HFF-Myc (cell line): Measurements from ENCODE around the gene LAMC2.

Experiments
- DNase-seq: peaks from one replicate; pipeline ENCODE4 v3.0.0-alpha.2; 2011; ENCODE audit warnings: low read depth; ENCODE audit errors: extremely low read depth
- H3K4me3 ChIP-seq: replicated peaks from 2 replicates; pipeline ENCODE4 v1.5.1; 2011; ENCODE audit warnings: low read depth, mild to moderate bottlenecking, control low read depth, low read length
- TF ChIP-seq, protein P1 (sequence below): IDR thresholded peaks from 2 replicates; pipeline ENCODE4 v1.5.1; 2012; ENCODE audit warnings: mild to moderate bottlenecking, low read depth, low read length, control low read depth; ENCODE audit errors: missing control alignments

LAMC2 gene

GRCh38 chr1:183231545-183231944 lies 45.5 kb downstream of the LAMC2 start:
- TF ChIP-seq, protein P1, sequence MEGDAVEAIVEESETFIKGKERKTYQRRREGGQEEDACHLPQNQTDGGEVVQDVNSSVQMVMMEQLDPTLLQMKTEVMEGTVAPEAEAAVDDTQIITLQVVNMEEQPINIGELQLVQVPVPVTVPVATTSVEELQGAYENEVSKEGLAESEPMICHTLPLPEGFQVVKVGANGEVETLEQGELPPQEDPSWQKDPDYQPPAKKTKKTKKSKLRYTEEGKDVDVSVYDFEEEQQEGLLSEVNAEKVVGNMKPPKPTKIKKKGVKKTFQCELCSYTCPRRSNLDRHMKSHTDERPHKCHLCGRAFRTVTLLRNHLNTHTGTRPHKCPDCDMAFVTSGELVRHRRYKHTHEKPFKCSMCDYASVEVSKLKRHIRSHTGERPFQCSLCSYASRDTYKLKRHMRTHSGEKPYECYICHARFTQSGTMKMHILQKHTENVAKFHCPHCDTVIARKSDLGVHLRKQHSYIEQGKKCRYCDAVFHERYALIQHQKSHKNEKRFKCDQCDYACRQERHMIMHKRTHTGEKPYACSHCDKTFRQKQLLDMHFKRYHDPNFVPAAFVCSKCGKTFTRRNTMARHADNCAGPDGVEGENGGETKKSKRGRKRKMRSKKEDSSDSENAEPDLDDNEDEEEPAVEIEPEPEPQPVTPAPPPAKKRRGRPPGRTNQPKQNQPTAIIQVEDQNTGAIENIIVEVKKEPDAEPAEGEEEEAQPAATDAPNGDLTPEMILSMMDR: no peak
- no peak overlapping the region for H3K4me3 ChIP-seq

DNA sequence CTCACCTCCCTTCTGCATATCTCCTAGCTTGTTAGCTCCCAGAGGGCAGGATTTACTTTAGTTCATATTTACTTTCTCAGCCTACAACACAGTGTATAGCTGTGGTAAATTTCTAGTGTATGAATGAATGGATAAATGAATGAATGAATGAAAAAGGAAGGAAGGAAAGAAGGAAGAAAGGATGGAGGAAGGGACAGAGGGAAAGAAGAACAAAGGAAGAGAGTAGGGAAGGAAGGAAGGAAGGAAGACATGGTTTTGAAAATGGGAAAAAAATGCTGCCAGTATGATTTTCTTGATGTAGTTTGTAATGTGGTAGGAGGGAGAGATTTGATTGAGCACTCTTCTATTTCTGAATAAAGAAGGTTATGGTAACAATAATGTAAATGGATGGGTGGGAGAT lies 47.0 kb downstream of the LAMC2 start:
- no peak for DNase-seq
- TF ChIP-seq, protein P1: no peak
- H3K4me3 ChIP-seq: no peak overlapping the region

More at GRCh38 chr1:183231545-183231944, 45.5 kb downstream of the LAMC2 start:
- DNase-seq: no peak

DNA sequence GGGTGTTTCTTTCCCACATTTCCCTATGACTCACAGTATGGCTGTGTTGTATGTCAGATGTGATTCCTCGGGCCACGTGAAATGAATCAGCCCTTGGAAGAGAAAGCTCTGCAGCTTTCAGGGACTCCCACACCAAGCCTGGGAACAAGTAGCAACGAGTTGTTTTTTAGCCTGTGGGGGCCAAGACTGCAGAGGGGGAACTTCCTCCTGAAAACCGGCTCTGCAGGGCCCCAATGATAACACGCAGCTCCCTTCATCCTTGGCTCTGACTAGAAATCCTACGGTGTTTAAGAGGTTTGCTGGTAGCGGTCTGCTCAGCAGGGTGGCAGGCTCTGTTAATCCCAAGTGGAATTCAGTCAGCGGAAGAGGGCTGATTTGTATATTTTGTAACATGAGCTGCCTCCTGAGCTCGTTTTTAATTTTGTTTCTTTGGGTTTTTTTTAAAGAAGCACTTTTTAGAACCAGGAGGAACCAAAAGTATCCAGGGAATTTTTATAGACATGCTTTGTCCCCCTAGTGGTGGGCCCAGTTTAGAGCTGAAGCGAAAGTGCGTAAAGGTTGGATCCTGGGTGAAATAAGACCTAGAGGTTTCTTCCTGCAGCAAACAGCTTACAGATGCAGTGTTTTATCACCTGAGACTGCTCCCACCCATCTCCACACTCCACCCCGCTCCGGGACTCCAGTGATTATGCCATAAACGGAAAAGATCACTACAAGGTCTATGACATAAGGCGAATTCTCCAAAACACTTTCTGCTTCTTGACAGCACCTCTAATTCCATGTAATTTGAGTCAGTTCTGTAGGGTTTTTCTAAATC lies 48.8 kb downstream of the LAMC2 start:
- peak overlapping the region; percentile 40 for H3K4me3 ChIP-seq
- TF ChIP-seq, protein P1: peak; percentile 85
- peak; percentile 89 for DNase-seq

DNA sequence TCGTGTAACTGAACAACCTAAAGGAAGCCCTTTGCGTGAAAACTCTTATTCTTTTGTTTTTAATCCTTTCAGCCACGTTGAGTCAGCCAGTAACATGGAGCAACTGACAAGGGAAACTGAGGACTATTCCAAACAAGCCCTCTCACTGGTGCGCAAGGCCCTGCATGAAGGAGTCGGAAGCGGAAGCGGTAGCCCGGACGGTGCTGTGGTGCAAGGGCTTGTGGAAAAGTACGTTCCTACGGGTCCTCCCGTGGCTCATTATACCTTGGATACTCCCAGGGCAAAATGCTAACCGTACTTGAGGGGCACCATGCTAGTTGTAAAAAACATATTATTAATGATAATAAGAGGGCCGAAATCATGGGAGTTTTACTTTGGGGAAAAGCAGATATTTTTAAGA lies 49.4 kb downstream of the LAMC2 start:
- no peak for DNase-seq
- TF ChIP-seq, protein P1: no peak
- H3K4me3 ChIP-seq: peak overlapping the region; percentile 40

GRCh38 chr1:183236158-183236725 lies 50.2 kb downstream of the LAMC2 start:
- no peak for DNase-seq
- H3K4me3 ChIP-seq: no peak overlapping the region
- TF ChIP-seq, protein P1: no peak

DNA sequence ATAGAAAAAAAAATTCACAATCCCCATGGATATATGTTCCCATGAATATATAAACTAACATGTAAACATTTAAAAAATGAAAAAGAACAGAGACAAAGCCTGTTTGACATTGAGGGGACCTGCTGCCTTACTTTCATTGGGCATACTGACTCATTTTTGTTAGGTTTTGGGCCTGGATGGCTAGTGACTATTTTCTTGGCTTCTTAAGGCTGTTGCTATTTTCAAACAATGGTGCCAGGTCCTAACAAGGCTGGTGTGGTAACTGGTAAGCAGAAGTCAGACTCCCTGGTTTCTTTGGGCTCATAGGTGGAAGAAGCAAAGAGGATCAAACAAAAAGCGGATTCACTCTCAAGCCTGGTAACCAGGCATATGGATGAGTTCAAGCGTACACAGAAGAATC lies 51.0 kb downstream of the LAMC2 start:
- TF ChIP-seq, protein P1: no peak
- H3K4me3 ChIP-seq: no peak overlapping the region
- DNase-seq: no peak
